KMS-11 (cell line): ENCODE results near the gene GNG7.
A peak's percentile ranks its signal among the peaks of the same experiment; 100 is the strongest.
"Not testable (repeated sequence)": the region's sequence is repeated elsewhere in the genome, so short reads cannot be mapped to it uniquely, and the experiment has no call there.

Source experiments
- H2AFZ ChIP-seq: fragments of 200-600 bp; sonication (generic); 2 replicates; pipeline ENCODE4 v1.6.1; 2016; ENCODE audit warnings: antibody characterized with exemption, mixed run types, low read depth
- H3K27ac ChIP-seq: fragments of 200-600 bp; sonication (generic); 2 replicates; pipeline ENCODE4 v1.6.1; 2016; ENCODE audit warnings: mild to moderate bottlenecking, mixed run types
- H3K27me3 ChIP-seq: fragments of 200-600 bp; sonication (generic); 2 replicates; pipeline ENCODE4 v1.6.1; 2017; ENCODE audit warnings: mild to moderate bottlenecking, low read depth, mixed run types, moderate library complexity; ENCODE audit not compliant: insufficient read depth
- H3K36me3 ChIP-seq: fragments of 200-600 bp; sonication (generic); 2 replicates; pipeline ENCODE4 v1.6.1; 2017; ENCODE audit warnings: mild to moderate bottlenecking, mixed run types; ENCODE audit not compliant: insufficient read depth
- H3K4me1 ChIP-seq: fragments of 200-600 bp; sonication (generic); 2 replicates; pipeline ENCODE4 v1.6.1; 2016; ENCODE audit warnings: mild to moderate bottlenecking, low read depth, mixed run types; ENCODE audit not compliant: poor library complexity, severe bottlenecking
- H3K4me2 ChIP-seq: fragments of 200-600 bp; sonication (generic); 2 replicates; pipeline ENCODE4 v1.7.0; 2016; ENCODE audit warnings: mild to moderate bottlenecking, mixed run types
- H3K4me3 ChIP-seq: fragments of 200-600 bp; sonication (generic); IDR thresholded peaks from 2 replicates; pipeline ENCODE4 v1.6.1; 2017; ENCODE audit warnings: low read depth, low read length, mixed read lengths; ENCODE audit not compliant: insufficient read depth
- H3K79me2 ChIP-seq: fragments of 200-600 bp; sonication (generic); 2 replicates; pipeline ENCODE4 v1.6.1; 2016; ENCODE audit warnings: low read depth, mixed run types; ENCODE audit not compliant: insufficient read depth
- H3K9ac ChIP-seq: fragments of 200-600 bp; sonication (generic); 2 replicates; pipeline ENCODE4 v1.6.1; 2016; ENCODE audit warnings: mild to moderate bottlenecking, mixed run types
- H4K20me1 ChIP-seq: fragments of 200-600 bp; sonication (generic); 2 replicates; pipeline ENCODE4 v1.6.1; 2016; ENCODE audit warnings: mild to moderate bottlenecking, mixed run types; ENCODE audit not compliant: insufficient read depth
- TF ChIP-seq, protein P1 (sequence below): fragments of 200-600 bp; sonication (generic); conservative IDR thresholded peaks from 2 replicates; pipeline ENCODE4 v1.6.1; 2017; ENCODE audit warnings: low read depth, mild to moderate bottlenecking, antibody characterized with exemption, low read length, moderate library complexity, mixed read lengths

GNG7 gene

DNA sequence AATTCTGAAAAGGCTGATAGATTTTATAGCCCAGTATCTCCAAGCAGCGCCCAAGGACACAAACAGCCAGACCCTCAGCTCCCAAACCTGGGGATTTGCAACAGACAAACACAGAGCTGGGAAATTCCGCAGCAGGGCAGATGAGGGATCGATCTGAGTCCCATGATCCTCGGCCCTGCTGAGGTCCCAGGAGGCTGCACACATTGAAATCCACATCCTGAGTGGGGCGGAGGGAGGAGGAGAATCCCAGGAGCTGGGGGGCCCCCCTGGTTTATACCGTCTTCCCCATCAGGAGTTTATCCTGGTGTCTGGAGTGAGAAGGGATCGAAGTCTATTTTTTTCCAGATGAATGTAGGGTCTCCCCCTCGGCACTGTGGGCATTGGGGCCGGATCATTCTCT is 49.3 kb downstream of the GNG7 start:
- H3K4me2 ChIP-seq, result no peak overlapping the region
- H3K27ac ChIP-seq, result no peak overlapping the region
- H3K9ac ChIP-seq, result no peak overlapping the region
- no peak overlapping the region for H3K4me3 ChIP-seq
- H3K79me2 ChIP-seq, result no peaks in the 10 kb centered on the region
- no peaks in the 10 kb centered on the region for H3K27me3 ChIP-seq
- H3K4me1 ChIP-seq, result no peaks in the 10 kb centered on the region
- H2AFZ ChIP-seq, result no peak overlapping the region
- TF ChIP-seq, protein P1, sequence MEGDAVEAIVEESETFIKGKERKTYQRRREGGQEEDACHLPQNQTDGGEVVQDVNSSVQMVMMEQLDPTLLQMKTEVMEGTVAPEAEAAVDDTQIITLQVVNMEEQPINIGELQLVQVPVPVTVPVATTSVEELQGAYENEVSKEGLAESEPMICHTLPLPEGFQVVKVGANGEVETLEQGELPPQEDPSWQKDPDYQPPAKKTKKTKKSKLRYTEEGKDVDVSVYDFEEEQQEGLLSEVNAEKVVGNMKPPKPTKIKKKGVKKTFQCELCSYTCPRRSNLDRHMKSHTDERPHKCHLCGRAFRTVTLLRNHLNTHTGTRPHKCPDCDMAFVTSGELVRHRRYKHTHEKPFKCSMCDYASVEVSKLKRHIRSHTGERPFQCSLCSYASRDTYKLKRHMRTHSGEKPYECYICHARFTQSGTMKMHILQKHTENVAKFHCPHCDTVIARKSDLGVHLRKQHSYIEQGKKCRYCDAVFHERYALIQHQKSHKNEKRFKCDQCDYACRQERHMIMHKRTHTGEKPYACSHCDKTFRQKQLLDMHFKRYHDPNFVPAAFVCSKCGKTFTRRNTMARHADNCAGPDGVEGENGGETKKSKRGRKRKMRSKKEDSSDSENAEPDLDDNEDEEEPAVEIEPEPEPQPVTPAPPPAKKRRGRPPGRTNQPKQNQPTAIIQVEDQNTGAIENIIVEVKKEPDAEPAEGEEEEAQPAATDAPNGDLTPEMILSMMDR, result no peak
- H3K36me3 ChIP-seq, result no peaks in the 10 kb centered on the region
- no peaks in the 10 kb centered on the region for H4K20me1 ChIP-seq

DNA sequence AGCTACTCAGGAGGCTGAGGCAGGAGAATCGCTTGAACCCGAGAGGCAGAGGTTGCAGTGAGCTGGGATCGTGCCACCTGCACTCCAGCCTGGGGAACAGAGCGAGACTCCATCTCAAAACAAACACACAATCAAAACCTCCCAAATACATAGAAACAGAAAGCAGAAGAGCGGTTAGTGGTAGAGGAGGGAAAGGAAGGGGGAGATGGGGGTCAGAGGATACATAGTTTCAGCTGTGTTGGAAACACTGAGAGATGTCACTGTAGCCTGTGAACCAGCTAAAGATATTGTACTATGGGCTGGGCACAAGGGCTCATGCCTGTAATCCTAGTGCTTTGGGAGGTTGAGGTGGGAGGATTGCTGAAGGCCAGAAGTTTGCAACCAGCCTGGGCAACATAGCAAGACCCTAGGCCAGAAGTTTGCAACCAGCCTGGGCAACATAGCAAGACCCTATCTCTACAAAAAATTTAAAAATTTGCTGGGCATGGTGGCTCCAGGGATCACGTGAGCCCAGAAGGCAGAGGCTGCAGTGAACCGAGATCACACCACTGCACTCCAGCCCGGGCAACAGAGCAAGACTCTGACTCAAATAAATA is 49.9 kb downstream of the GNG7 start:
- no peaks in the 10 kb centered on the region for H3K4me1 ChIP-seq

DNA sequence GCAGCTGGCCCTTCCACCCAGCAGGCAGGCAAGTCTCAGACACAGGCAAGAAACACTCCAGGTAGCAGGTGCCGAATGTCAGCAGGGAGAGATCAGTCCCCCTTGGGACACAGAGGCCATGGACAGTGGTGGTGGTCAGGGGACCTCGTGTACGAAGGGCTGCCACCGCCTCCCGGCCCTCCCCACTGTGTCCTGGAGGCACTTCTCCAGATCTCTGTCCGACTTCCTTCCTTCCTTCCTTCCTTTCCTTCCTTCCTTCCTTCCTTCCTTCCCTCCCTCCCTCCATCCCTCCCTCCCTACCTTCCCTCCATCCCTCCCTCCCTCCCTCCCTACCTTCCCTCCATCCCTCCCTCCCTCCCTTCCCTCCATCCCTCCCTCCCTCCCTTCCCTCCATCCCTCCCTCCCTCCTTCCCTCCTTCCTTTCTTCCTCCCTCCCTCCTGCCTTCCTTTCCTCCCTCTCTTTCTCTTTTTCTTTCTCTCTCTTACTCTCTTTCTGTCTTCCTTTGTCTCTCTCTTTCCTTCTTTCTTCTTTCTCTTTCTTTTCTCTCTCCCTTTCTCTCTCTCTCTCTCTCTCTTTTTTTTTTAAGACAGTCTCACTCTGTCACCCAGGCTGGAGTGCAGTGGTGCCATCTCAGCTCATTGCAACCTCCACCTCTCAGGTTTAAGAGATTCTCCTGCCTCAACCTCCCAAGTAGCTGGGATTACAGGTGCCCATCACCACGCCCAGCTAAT is 51.3 kb downstream of the GNG7 start:
- H3K27me3 ChIP-seq, H2AFZ ChIP-seq, H3K4me1 ChIP-seq, H4K20me1 ChIP-seq, H3K4me2 ChIP-seq, H3K36me3 ChIP-seq, H3K9ac ChIP-seq, H3K4me3 ChIP-seq, H3K27ac ChIP-seq, H3K79me2 ChIP-seq: not testable (repeated sequence)

More for the DNA sequence above, 49.9 kb downstream of the GNG7 start:
- Histone ChIP-seq H3K27me3 (no peaks in the 10 kb centered on the region), H3K79me2 (no peaks in the 10 kb centered on the region), H3K4me3 (no peak overlapping the region), H3K9ac (no peak overlapping the region), H3K4me2 (no peak overlapping the region), H3K36me3 (no peaks in the 10 kb centered on the region), H4K20me1 (no peaks in the 10 kb centered on the region), H2AFZ (no peak overlapping the region), H3K27ac (no peak overlapping the region)
- TF ChIP-seq, protein P1, result no peak

DNA sequence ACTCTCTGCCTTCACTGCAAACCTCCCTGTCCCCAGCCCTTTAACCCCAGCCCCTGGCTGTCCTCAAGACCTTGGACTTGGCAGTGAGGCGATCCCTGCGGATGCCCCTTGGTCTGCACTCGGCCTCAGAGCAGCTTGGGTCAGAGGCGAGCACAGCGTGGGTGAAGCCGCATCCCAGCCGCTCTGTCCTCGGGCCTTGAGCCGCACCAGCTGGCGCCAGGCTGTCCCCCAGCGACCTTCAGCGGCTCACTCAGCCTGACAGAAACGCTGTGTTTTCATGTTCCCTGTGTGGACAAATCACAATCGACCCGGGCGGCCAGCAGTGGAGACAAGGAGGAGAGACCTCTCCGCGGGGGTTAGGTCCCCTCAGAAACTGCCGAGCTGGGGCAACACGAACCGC is 52.0 kb downstream of the GNG7 start:
- H2AFZ ChIP-seq, result no peak overlapping the region
- TF ChIP-seq, protein P1, result no peak
- H3K79me2 ChIP-seq, result no peaks in the 10 kb centered on the region
- no peak overlapping the region for H3K4me2 ChIP-seq
- H3K27me3 ChIP-seq, result no peaks in the 10 kb centered on the region
- no peaks in the 10 kb centered on the region for H3K4me1 ChIP-seq
- H3K36me3 ChIP-seq, result no peaks in the 10 kb centered on the region
- no peak overlapping the region for H3K27ac ChIP-seq
- H3K4me3 ChIP-seq, result no peak overlapping the region
- H4K20me1 ChIP-seq, result no peaks in the 10 kb centered on the region
- H3K9ac ChIP-seq, result no peak overlapping the region

DNA sequence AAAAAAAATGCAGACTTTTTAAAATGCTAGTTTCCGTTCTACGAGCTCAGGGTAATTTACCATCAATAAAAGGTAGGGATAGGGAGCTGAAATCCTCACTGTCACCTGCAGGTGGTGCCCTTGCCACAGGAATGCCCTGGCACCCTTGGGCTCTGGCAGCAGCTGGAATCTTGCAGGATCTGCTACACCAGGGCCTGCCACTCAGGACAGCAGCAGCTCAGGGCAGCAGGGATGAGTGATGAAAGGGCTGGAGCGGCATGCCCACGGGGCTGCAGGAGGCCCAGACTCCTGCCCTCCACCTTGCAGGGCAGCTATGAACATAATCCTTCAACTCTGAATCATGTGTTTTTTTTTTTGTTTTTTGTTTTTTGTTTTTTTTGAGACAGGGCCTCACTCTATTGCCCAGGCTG is 54.0 kb downstream of the GNG7 start:
- no peaks in the 10 kb centered on the region for H3K79me2 ChIP-seq
- no peaks in the 10 kb centered on the region for H3K27me3 ChIP-seq
- H3K4me2 ChIP-seq, result no peak overlapping the region
- H3K36me3 ChIP-seq, result no peaks in the 10 kb centered on the region
- TF ChIP-seq, protein P1, result peak; percentile 93
- no peak overlapping the region for H3K4me3 ChIP-seq
- H3K9ac ChIP-seq, result no peak overlapping the region
- no peak overlapping the region for H3K27ac ChIP-seq
- no peak overlapping the region for H2AFZ ChIP-seq
- no peaks in the 10 kb centered on the region for H4K20me1 ChIP-seq
- H3K4me1 ChIP-seq, result no peaks in the 10 kb centered on the region
